SH-SY5Y (cell line): ENCODE data around the gene ZNF205.

Source experiments
- GATA2 ChIP-seq: IDR thresholded peaks from 2 replicates; pipeline ENCODE4 v1.6.1; 2011; ENCODE audit warnings: mild to moderate bottlenecking, low read depth, low read length
- GATA3 ChIP-seq: IDR thresholded peaks from 2 replicates; pipeline ENCODE4 v1.6.1; 2011; ENCODE audit warnings: low read depth, mild to moderate bottlenecking, low read length, moderate library complexity

Gene ZNF205

GRCh38 chr16:3147757-3148104 lies 35.3 kb downstream of the ZNF205 start:
- no peak for TF ChIP-seq GATA3

GRCh38 chr16:3148256-3149192 lies 36.1 kb downstream of the ZNF205 start:
- TF ChIP-seq GATA3 (no peak), GATA2 (no peak)

- TF ChIP-seq GATA3 (no peak), GATA2 (no peak)
Observed at GRCh38 chr16:3149193-3149530, 36.8 kb downstream of the ZNF205 start.

GRCh38 chr16:3149630-3150345 lies 37.4 kb downstream of the ZNF205 start:
- TF ChIP-seq GATA2, result no peak
- no peak for TF ChIP-seq GATA3

- TF ChIP-seq GATA3 (no peak), GATA2 (peak; percentile 28; the same call in 1 of the 2 replicates)
Observed at GRCh38 chr16:3150346-3151218, 38.2 kb downstream of the ZNF205 start.

GRCh38 chr16:3152027-3152276 lies 39.6 kb downstream of the ZNF205 start:
- TF ChIP-seq GATA2, result no peak
- TF ChIP-seq GATA3, result no peak

DNA sequence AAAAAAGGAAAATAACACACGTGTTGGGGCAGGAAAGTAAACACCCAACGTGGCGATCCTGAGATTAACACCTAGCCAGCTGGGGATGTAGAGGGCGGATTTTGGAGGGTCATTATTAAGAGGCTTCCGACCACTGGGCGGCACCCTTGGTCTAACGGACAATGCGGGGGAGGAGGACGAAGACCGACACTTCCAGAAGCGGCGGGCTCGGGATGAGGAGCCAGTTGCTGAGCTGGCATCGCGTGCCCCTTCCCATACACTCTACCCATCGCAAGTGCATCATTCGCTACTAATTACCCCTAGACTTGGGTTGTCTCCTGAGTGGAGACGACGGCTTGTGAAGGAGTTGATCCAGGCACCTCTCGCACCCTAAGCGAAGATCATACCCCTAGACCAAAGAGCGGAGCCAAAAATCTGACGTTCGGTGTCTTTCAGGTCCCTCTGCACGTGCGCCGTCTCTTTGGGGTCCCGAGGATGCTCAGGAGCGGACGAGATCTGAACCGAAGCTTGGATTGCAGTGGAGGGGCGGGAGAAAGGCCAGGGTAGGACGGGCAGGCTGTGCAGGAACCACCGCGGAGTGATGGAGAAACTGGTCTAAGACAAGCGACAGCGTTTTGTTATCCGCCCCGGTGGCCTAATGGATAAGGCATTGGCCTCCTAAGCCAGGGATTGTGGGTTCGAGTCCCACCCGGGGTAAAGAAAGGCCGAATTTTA lies 40.0 kb downstream of the ZNF205 start:
- TF ChIP-seq GATA3 (no peak), GATA2 (peak; percentile 29; the same call in 1 of the 2 replicates)

DNA sequence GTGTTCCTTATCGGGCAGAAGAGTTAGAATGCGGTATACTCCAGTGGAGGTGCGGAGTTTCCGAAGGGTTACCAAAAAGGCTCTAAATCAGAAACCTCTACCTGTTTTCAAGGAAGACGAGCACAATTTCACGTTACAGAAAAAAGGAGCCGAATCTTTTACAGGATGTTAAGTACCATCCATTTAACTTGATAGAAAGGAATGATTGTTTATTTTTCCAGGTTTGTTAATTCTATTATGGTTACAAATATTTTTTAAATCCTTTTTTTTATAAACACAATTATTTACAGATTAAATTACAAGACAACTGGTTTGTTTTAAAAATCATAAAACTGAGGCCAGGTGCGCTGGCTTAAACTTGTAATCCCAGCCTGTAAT lies 40.6 kb downstream of the ZNF205 start:
- TF ChIP-seq GATA3 (no peak), GATA2 (no peak)

DNA sequence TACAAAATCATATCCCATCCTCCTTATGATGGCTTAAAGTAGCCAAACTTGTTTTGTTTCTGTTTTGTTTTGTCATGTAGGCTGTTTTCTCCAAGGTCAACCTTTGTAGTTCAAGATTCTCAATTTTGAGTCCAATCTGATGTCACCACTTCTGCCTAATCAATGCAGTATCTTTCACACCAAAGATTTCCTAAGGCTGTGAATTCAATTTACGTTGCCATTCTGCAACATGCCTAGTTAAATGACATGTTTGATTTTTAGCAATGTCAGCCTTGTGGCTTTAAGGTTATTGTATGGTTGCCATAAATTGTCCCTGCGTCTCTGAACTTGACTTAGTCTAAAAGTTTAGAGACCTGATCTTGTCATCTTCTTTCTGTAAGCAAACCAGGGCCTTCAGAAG lies 42.8 kb downstream of the ZNF205 start:
- TF ChIP-seq GATA3 (no peak), GATA2 (no peak)

- TF ChIP-seq GATA2, result no peak
- TF ChIP-seq GATA3, result no peak
Observed at GRCh38 chr16:3155972-3156371, 43.6 kb downstream of the ZNF205 start.

- TF ChIP-seq GATA3 (no peak), GATA2 (no peak)
Observed at GRCh38 chr16:3157229-3158025, 45.0 kb downstream of the ZNF205 start.

DNA sequence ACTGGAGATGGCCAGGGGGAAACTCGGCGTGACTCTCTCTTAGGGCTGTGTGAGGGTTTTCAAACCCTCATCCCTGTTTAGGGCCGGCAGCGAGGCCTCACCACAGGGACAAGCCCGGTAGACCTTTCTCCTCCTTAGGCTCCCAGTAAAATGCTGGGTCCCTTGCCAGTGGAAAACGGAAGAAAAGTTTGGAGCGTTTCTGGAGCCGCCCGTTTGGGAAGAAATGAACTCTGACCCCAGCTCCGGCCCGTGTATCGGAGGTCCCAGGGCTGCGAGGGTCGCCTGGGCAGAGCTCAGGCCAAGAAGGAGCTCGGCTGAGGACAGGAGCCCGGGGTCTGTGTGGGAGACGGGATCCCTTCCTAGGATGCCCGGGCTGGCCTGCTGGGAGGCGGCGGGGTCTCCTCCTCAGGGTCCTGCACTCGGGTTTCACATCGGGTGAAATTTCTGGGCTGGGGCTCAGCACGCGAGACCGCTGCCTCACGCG lies 45.7 kb downstream of the ZNF205 start:
- TF ChIP-seq GATA3 (no peak), GATA2 (no peak)
